Upper lobe of right lung (tissue), 1 donor: Measurements from ENCODE around the gene SEL1L. TPM values are rescaled to one million over a fixed set of nuclear protein-coding genes. Genes with fewer than 3 reads are reported as not detected.
A peak's percentile ranks its signal among the peaks of the same experiment; 100 is the strongest.

ENCODE experiments used
- ATAC-seq: fragments of 200-7000 bp; cut with Tn5 transposase; one replicate; pipeline ENCODE4 v1.9.1; 2020; ENCODE audit warnings: mild to moderate bottlenecking, moderate library complexity
- DNase-seq: peaks from one replicate; pipeline ENCODE4 v3.0.0-alpha.2; 2020
- H3K27ac ChIP-seq: fragments of 200-600 bp; one replicate; pipeline ENCODE4 v1.8.0; 2022
- H3K27me3 ChIP-seq: fragments of 200-600 bp; one replicate; pipeline ENCODE4 v1.8.0; 2022; ENCODE audit warnings: mild to moderate bottlenecking
- H3K36me3 ChIP-seq: fragments of 200-600 bp; one replicate; pipeline ENCODE4 v1.8.0; 2022
- H3K4me1 ChIP-seq: fragments of 200-600 bp; one replicate; pipeline ENCODE4 v1.8.0; 2022
- H3K4me3 ChIP-seq: fragments of 200-600 bp; one replicate; pipeline ENCODE4 v1.8.0; 2022; ENCODE audit warnings: mild to moderate bottlenecking
- H3K9me3 ChIP-seq: fragments of 200-600 bp; one replicate; pipeline ENCODE4 v1.8.0; 2022
- intact Hi-C: fragments of 100-400 bp; cut with DNase I; formaldehyde crosslinking; loops from one replicate; pipeline ENCODE4 v1.11.0; 2022
- total RNA-seq: library from RNA; stranded (reverse); fragmentation: NEBNext Ultra II Directional; extraction: Animal tissue kit (Norgen Biotek cat#: 25700); gene quantifications from one replicate; pipeline ENCODE4 v1.2.1, GENCODE V29; 2021
- TF ChIP-seq, protein P1 (sequence below): fragments of 200-600 bp; IDR thresholded peaks from one replicate; pipeline ENCODE4 v1.8.0; 2022; ENCODE audit warnings: antibody characterized with exemption
- donor health status: DM: no; HTN: yes; CAD: no; lungs with severe emphysema.

The SEL1L gene
- total RNA-seq, 1 donor from 2014 or later = 108 TPM

DNA sequence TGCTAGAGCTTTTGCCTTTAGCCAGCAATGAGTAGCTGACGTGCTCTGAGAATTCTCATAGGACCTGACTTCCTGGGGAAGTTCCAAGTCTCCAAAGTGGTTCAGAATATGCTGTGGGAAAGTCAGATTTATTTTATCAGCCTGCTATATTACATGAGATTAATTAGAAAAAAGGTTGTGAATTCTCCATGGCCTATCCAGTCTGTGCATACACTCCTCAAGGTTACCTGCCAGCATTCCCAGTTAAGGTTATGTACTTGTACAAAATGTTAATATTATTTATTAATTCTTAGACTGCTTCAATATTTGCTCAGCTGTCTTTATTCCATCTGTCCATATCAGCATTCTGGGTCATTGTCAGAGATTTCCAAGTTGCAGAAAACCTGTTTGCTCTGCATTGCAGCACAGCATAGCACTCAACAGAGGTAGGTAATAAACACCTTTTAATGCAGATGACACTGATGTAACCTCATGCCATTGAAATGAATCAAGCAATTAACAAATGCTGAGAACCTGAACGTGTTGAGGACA, 2.7 kb upstream of the SEL1L start:
- intact Hi-C loops = no loop called here
- peaks cover 19% of the 10 kb centered on the region for H3K4me1 ChIP-seq
- H3K27ac ChIP-seq = no peak overlapping the region
- no peaks in the 10 kb centered on the region for H3K9me3 ChIP-seq
- ATAC-seq = no peak
- no peaks in the 10 kb centered on the region for H3K27me3 ChIP-seq
- TF ChIP-seq, protein P1, sequence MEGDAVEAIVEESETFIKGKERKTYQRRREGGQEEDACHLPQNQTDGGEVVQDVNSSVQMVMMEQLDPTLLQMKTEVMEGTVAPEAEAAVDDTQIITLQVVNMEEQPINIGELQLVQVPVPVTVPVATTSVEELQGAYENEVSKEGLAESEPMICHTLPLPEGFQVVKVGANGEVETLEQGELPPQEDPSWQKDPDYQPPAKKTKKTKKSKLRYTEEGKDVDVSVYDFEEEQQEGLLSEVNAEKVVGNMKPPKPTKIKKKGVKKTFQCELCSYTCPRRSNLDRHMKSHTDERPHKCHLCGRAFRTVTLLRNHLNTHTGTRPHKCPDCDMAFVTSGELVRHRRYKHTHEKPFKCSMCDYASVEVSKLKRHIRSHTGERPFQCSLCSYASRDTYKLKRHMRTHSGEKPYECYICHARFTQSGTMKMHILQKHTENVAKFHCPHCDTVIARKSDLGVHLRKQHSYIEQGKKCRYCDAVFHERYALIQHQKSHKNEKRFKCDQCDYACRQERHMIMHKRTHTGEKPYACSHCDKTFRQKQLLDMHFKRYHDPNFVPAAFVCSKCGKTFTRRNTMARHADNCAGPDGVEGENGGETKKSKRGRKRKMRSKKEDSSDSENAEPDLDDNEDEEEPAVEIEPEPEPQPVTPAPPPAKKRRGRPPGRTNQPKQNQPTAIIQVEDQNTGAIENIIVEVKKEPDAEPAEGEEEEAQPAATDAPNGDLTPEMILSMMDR = no peak
- H3K4me3 ChIP-seq = no peak overlapping the region
- no peak for DNase-seq
- H3K36me3 ChIP-seq = no peaks in the 10 kb centered on the region

DNA sequence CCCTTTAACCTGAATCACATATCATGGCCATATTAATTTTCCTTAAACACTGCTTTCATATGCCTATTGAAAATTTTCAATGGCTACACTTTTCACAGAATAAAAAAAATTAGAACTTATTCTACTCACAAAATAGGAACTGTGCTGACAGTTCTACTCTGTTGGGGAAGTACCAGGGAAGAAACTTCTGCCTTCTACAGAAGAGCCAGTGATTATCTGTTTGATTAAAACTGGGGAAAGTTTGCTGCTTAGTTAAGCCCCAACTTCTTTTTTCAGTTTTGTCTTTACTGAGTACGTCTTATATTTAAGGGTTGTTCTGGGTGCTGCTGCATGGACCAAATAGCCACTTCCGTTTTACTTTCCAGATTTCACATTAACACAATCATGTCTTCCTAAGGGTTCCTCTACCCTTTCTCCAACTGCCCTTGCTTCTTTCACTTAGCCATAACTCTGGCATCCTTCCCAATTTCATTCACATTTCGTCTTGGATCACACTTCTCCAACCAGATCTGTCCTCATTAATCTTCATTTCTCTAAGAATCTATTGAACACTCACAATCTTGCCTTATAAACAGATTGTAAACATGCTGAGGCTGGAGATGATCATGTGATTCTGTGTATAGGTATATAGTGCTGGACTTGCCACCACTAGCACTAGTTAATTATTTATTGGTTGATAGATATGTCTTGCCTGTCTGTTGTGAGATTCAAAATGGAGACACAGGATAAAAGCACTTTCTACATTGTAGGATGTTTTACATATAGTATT, 1.9 kb upstream of the SEL1L start:
- Histone ChIP-seq H3K4me3 (no peak overlapping the region), H3K9me3 (no peaks in the 10 kb centered on the region), H3K27me3 (no peaks in the 10 kb centered on the region), H3K27ac (no peak overlapping the region), H3K36me3 (no peaks in the 10 kb centered on the region), H3K4me1 (peaks cover 27% of the 10 kb centered on the region)
- TF ChIP-seq, protein P1 = no peak
- intact Hi-C loops = no loop called here
- no peak for ATAC-seq
- DNase-seq = no peak

DNA sequence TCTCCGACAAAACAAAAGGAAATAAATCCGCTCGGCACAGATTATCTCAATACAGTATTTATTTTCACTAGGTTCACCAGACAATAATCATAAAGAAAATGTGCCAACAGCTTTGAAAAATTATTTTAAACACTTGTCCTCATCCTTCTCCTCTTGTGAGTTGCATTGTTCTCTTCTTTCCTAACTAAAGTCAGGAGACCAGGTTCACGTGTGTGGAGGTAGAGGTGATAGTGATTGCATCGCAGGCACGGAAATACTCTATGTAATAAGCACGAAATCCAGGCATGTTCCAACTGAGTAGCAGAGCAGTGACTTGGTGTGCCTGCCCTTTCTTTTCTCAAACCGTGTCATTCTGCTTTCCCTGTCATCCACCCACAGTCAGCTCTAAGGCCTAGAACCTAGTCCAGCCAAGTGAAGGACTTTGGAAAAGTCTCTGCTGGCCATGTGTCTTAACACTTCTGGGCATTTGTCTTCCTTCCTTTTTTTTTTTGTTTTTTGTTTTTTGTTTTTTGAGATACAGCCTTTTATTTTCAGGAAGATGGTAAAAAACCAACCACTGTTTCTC, 939 bp upstream of the SEL1L start:
- peaks cover 36% of the 10 kb centered on the region for H3K4me1 ChIP-seq
- no peak for DNase-seq
- no peak for ATAC-seq
- H3K36me3 ChIP-seq = no peaks in the 10 kb centered on the region
- no peaks in the 10 kb centered on the region for H3K9me3 ChIP-seq
- H3K27me3 ChIP-seq = no peaks in the 10 kb centered on the region
- intact Hi-C loops = no loop called here
- no peak overlapping the region for H3K27ac ChIP-seq
- H3K4me3 ChIP-seq = no peak overlapping the region
- TF ChIP-seq, protein P1 = no peak

DNA sequence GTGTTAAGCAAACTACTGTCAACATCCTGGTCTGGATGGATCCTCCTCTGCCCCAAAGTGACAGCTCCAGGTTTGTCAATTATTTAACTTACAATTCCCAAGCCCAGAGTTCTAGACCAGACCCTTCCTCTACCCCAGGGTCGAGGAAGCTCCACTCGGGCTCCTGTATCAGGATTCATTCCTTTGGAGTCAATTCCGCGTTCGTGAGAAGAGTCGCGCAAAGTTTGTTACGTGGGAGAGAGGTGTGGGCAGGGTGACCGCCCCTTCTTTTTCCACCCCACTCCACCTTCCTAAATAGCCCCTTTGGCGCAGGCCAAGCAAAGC, 479 bp downstream of the SEL1L start:
- ATAC-seq (no peak), DNase-seq (no peak)
- TF ChIP-seq, protein P1 = no peak
- H3K4me3 ChIP-seq = peak overlapping the region; percentile 83
- no peaks in the 10 kb centered on the region for H3K27me3 ChIP-seq
- intact Hi-C loops = no loop called here
- peak overlapping the region; percentile 83 for H3K27ac ChIP-seq
- H3K36me3 ChIP-seq = no peaks in the 10 kb centered on the region
- no peaks in the 10 kb centered on the region for H3K9me3 ChIP-seq
- peaks cover 51% of the 10 kb centered on the region for H3K4me1 ChIP-seq

DNA sequence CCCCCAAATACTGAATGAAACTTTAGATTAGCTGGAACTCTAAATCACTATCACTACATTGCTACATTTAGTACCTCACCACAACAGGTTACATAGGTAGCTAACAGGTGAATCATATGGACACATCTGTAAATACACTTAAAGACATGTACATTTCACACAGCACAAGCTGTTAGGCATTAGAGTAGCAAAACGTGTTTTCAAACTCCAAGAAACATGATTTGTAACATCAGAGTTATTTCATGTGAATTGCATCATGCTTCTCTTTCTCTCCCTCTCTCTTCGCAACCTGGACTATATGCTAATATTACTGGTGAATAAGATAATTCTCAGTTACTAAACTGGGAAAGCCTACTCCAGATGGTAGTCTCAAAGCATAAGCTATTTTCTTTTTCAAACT, 4.3 kb downstream of the SEL1L start:
- peaks cover 52% of the 10 kb centered on the region for H3K4me1 ChIP-seq
- intact Hi-C loops = no loop called here
- no peak overlapping the region for H3K4me3 ChIP-seq
- H3K27me3 ChIP-seq = no peaks in the 10 kb centered on the region
- DNase-seq = no peak
- no peak for ATAC-seq
- TF ChIP-seq, protein P1 = no peak
- H3K36me3 ChIP-seq = peaks cover 33% of the 10 kb centered on the region
- no peak overlapping the region for H3K27ac ChIP-seq
- no peaks in the 10 kb centered on the region for H3K9me3 ChIP-seq
